Measurements from ENCODE around the gene SPTBN1. TPM values are rescaled to one million over a fixed set of nuclear protein-coding genes. Genes with fewer than 3 reads are reported as not detected.

Gene SPTBN1
- total and polyA plus RNA-seq, 9 of the 15 experiments (the other 6 are each of a cell fraction or from before 2014, with no cell fraction given), result 8.9 to 66.8 (median 31.4) TPM

DNA sequence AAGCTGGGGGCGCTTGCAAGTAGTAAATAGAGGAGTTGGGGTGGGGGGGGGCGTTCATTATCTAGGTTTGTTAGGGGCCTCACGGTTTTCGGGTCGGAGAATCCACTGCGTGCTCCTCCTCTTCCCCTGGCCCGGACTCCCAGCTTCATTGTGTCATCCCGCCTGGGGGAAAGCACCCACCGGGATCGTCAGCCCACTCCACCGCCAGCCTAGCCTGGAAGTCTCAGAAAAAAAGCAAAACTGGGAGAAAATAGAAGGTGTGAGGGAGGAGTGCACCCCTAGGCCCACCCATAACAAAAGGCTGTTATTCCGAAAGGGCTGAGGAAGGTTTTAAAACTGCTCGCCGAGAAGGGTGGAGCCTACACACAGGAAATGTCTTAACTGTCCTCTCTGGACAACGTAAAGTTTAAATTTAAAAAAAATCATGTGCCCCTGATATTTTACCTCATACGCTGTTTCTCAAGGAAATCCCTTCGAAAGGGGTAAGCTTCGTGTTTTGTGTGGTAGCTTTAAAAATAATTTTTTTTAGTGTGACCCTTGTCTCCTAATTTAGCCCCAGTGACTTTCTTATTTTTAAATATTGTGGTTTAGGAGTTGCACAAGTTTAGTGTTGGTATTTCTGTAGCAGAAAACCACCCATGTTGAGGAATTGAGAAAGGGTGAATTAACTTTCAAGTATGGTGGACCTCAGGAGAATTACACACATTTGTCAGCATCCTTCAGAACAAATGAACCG is 104.2 kb downstream of the SPTBN1 start (continued):
- TF ChIP-seq ZNF174 (CRISPR knock-in tag; IDR thresholded peaks at IDR 0.05) (no peak), ZNF280A (IDR thresholded peaks at IDR 0.05; ENCODE audit: low read depth, partially characterized antibody) (no peak), FOXP1 (CRISPR knock-in tag; IDR thresholded peaks at IDR 0.05) (0 out of 2 replicates have a peak, but pooled peaks have one; percentile 32), ZZZ3 (IDR thresholded peaks at IDR 0.05) (no peak), ZSCAN32 (CRISPR knock-in tag; IDR thresholded peaks at IDR 0.05) (no peak), FOXO4 (CRISPR knock-in tag; IDR thresholded peaks at IDR 0.05) (no peak), SNRNP70 (optimal IDR thresholded peaks at IDR 0.05; ENCODE audit: low read depth, low read length) (no peak), CHCHD3 (CRISPR knock-in tag; IDR thresholded peaks at IDR 0.05) (no peak), ZNF785 (CRISPR knock-in tag; IDR thresholded peaks at IDR 0.05) (no peak), NRF1 (conservative IDR thresholded peaks at IDR 0.05 in 1 of 2, IDR thresholded peaks at IDR 0.05 in 1 of 2) (no peak), HNRNPLL (IDR thresholded peaks at IDR 0.05; ENCODE audit: low read depth, low read length, poor library complexity, severe bottlenecking) (no peak), CAMTA2 (CRISPR knock-in tag; conservative IDR thresholded peaks at IDR 0.05) (no peak), CEBPB (tag; IDR thresholded peaks at IDR 0.05) (peak; percentile 69), PKNOX1 (IDR thresholded peaks at IDR 0.05) (no peak), GABPA (tag; conservative IDR thresholded peaks at IDR 0.05; ENCODE audit: low read depth) (peak; percentile 59), ZNF253 (CRISPR knock-in tag; conservative IDR thresholded peaks at IDR 0.05) (no peak), BCL6 (CRISPR knock-in tag; IDR thresholded peaks at IDR 0.05) (no peak), DMBX1 (CRISPR knock-in tag; IDR thresholded peaks at IDR 0.05; ENCODE audit: borderline replicate concordance) (no peak), ZBTB17 (CRISPR knock-in tag; IDR thresholded peaks at IDR 0.05) (no peak), ZNF584 (CRISPR knock-in tag; IDR thresholded peaks at IDR 0.05; ENCODE audit: low read depth) (no peak), L3MBTL2 (IDR thresholded peaks at IDR 0.05) (peak; percentile 22; the same call in 1 of the 2 replicates), GTF2A2 (tag; IDR thresholded peaks at IDR 0.05) (no peak), DACH1 (IDR thresholded peaks at IDR 0.05; ENCODE audit: partially characterized antibody) (no peak)
- TF ChIP-seq, protein P1, sequence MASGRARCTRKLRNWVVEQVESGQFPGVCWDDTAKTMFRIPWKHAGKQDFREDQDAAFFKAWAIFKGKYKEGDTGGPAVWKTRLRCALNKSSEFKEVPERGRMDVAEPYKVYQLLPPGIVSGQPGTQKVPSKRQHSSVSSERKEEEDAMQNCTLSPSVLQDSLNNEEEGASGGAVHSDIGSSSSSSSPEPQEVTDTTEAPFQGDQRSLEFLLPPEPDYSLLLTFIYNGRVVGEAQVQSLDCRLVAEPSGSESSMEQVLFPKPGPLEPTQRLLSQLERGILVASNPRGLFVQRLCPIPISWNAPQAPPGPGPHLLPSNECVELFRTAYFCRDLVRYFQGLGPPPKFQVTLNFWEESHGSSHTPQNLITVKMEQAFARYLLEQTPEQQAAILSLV (tag; IDR thresholded peaks at IDR 0.05), result no peak

All from K562 (cell line).